ENCODE results near the gene ETFB.

ETFB gene

GRCh38 chr19:51361239-51361638 is 4.9 kb downstream of the ETFB start:
- in situ Hi-C loops (cut with MboI; ENCODE audit: low pct_unique_long_range_greater_than_20kb, low sequenced_read_pairs, unreplicated experiment): no loop called here

GRCh38 chr19:51359294-51359693 is 6.9 kb downstream of the ETFB start:
- in situ Hi-C loops (cut with MboI; ENCODE audit: low pct_unique_long_range_greater_than_20kb, low sequenced_read_pairs, unreplicated experiment): no loop called here
- TF ChIP-seq CTCF (IDR thresholded peaks at IDR 0.05; ENCODE audit: extremely low read depth, insufficient read depth, missing control alignments): no peak
- DNase-seq (ENCODE audit: low spot score): no peak

More at GRCh38 chr19:51361239-51361638, 4.9 kb downstream of the ETFB start:
- TF ChIP-seq CTCF (IDR thresholded peaks at IDR 0.05; ENCODE audit: extremely low read depth, insufficient read depth, missing control alignments): no peak
- no peak for DNase-seq (ENCODE audit: low spot score)

- no peak for DNase-seq (ENCODE audit: low spot score)
- in situ Hi-C loops (cut with MboI; ENCODE audit: low pct_unique_long_range_greater_than_20kb, low sequenced_read_pairs, unreplicated experiment): no loop called here
- TF ChIP-seq CTCF (IDR thresholded peaks at IDR 0.05; ENCODE audit: extremely low read depth, insufficient read depth, missing control alignments): no peak
Observed at GRCh38 chr19:51357952-51358351, 8.2 kb downstream of the ETFB start.

- in situ Hi-C loops (cut with MboI; ENCODE audit: low pct_unique_long_range_greater_than_20kb, low sequenced_read_pairs, unreplicated experiment): no loop called here
- TF ChIP-seq CTCF (IDR thresholded peaks at IDR 0.05; ENCODE audit: extremely low read depth, insufficient read depth, missing control alignments): no peak
- no peak for DNase-seq (ENCODE audit: low spot score)
Observed at GRCh38 chr19:51356159-51356801, 9.9 kb downstream of the ETFB start.

- no peak for TF ChIP-seq CTCF (IDR thresholded peaks at IDR 0.05; ENCODE audit: extremely low read depth, insufficient read depth, missing control alignments)
- DNase-seq (ENCODE audit: low spot score): no peak
- in situ Hi-C loops (cut with MboI; ENCODE audit: low pct_unique_long_range_greater_than_20kb, low sequenced_read_pairs, unreplicated experiment): no loop called here
Observed at GRCh38 chr19:51354742-51355148, 11.4 kb downstream of the ETFB start.

- no peak for DNase-seq (ENCODE audit: low spot score)
- no peak for TF ChIP-seq CTCF (IDR thresholded peaks at IDR 0.05; ENCODE audit: extremely low read depth, insufficient read depth, missing control alignments)
- in situ Hi-C loops (cut with MboI; ENCODE audit: low pct_unique_long_range_greater_than_20kb, low sequenced_read_pairs, unreplicated experiment): no loop called here
Observed at GRCh38 chr19:51354103-51354741, 12.0 kb downstream of the ETFB start.

All from GM13977 (cell line).